GM23338 (cell line): ENCODE measurements around the gene ANKRD11.
"Not testable (repeated sequence)": the region's sequence is repeated elsewhere in the genome, so short reads cannot be mapped to it uniquely, and the experiment has no call there.

ENCODE experiments used
- CREB1 ChIP-seq: fragments of 250-450 bp; sonication (Bioruptor Pico); IDR thresholded peaks from 2 replicates; pipeline ENCODE4 v1.5.0; 2020; ENCODE audit warnings: low read depth, mild to moderate bottlenecking, moderate library complexity
- EZH2 ChIP-seq: fragments of 200-600 bp; sonication (generic); IDR thresholded peaks from one replicate; pipeline ENCODE4 v1.8.0; 2017; ENCODE audit warnings: antibody characterized with exemption, mild to moderate bottlenecking, low read depth; ENCODE audit not compliant: unreplicated experiment
- EZH2phosphoT487 ChIP-seq: fragments of 200-600 bp; sonication (generic); IDR thresholded peaks from one replicate; pipeline ENCODE4 v1.8.1; 2018; ENCODE audit warnings: antibody characterized with exemption; ENCODE audit not compliant: unreplicated experiment
- POLR2AphosphoS5 ChIP-seq: IDR thresholded peaks from 2 replicates; pipeline ENCODE4 v1.6.1; 2016; ENCODE audit warnings: antibody characterized with exemption, low read depth
- STAT1 ChIP-seq: IDR thresholded peaks from one replicate; pipeline ENCODE4 v1.6.1; 2016; ENCODE audit warnings: antibody characterized with exemption; ENCODE audit not compliant: unreplicated experiment
- TF ChIP-seq, protein P1 (sequence below), 2 experiments: fragments of 200-600 bp in 1 of 2; sonication (generic) in 1 of 2; conservative IDR thresholded peaks; 2 replicates each; pipeline versions ENCODE4 v1.5.1 to v1.6.1; 2016 to 2017; ENCODE audit warnings: antibody characterized with exemption in 2 of 2, low read depth in 2 of 2, mild to moderate bottlenecking in 2 of 2, moderate library complexity in 1 of 2
- TF ChIP-seq, protein P2 (sequence below): IDR thresholded peaks from one replicate; pipeline ENCODE4 v1.6.1; 2018; ENCODE audit warnings: antibody characterized with exemption; ENCODE audit not compliant: unreplicated experiment
- TF ChIP-seq, protein P3 (sequence below): IDR thresholded peaks from 2 replicates; pipeline ENCODE4 v1.6.1; 2016; ENCODE audit warnings: antibody characterized with exemption

DNA sequence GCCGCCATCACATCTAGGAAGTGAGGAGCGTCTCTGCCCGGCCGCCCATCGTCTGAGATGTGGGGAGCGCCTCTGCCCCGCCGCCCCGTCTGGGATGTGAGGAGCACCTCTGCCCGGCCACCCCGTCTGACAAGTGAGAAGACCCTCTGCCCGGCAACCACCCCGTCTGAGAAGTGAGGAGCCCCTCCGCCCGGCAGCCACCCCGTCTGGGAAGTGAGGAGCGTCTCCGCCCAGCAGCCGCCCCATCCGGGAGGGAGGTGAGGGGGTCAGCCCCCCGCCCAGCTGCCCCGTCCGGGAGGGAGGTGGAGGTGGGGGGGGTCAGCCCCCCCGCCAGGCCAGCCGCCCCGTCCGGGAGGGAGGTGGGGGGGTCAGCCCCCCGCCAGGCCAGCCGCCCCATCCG is 27.7 kb downstream of the ANKRD11 start:
- TF ChIP-seq, protein P1, sequence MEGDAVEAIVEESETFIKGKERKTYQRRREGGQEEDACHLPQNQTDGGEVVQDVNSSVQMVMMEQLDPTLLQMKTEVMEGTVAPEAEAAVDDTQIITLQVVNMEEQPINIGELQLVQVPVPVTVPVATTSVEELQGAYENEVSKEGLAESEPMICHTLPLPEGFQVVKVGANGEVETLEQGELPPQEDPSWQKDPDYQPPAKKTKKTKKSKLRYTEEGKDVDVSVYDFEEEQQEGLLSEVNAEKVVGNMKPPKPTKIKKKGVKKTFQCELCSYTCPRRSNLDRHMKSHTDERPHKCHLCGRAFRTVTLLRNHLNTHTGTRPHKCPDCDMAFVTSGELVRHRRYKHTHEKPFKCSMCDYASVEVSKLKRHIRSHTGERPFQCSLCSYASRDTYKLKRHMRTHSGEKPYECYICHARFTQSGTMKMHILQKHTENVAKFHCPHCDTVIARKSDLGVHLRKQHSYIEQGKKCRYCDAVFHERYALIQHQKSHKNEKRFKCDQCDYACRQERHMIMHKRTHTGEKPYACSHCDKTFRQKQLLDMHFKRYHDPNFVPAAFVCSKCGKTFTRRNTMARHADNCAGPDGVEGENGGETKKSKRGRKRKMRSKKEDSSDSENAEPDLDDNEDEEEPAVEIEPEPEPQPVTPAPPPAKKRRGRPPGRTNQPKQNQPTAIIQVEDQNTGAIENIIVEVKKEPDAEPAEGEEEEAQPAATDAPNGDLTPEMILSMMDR (conservative IDR thresholded peaks at IDR 0.05; ENCODE audit: low read depth in 2 of 2) = not testable (repeated sequence)
- TF ChIP-seq, protein P2, sequence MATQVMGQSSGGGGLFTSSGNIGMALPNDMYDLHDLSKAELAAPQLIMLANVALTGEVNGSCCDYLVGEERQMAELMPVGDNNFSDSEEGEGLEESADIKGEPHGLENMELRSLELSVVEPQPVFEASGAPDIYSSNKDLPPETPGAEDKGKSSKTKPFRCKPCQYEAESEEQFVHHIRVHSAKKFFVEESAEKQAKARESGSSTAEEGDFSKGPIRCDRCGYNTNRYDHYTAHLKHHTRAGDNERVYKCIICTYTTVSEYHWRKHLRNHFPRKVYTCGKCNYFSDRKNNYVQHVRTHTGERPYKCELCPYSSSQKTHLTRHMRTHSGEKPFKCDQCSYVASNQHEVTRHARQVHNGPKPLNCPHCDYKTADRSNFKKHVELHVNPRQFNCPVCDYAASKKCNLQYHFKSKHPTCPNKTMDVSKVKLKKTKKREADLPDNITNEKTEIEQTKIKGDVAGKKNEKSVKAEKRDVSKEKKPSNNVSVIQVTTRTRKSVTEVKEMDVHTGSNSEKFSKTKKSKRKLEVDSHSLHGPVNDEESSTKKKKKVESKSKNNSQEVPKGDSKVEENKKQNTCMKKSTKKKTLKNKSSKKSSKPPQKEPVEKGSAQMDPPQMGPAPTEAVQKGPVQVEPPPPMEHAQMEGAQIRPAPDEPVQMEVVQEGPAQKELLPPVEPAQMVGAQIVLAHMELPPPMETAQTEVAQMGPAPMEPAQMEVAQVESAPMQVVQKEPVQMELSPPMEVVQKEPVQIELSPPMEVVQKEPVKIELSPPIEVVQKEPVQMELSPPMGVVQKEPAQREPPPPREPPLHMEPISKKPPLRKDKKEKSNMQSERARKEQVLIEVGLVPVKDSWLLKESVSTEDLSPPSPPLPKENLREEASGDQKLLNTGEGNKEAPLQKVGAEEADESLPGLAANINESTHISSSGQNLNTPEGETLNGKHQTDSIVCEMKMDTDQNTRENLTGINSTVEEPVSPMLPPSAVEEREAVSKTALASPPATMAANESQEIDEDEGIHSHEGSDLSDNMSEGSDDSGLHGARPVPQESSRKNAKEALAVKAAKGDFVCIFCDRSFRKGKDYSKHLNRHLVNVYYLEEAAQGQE = not testable (repeated sequence)
- not testable (repeated sequence) for TF ChIP-seq POLR2AphosphoS5; EZH2phosphoT487; CREB1 (CRISPR knock-in tag); STAT1; EZH2
- TF ChIP-seq, protein P3, sequence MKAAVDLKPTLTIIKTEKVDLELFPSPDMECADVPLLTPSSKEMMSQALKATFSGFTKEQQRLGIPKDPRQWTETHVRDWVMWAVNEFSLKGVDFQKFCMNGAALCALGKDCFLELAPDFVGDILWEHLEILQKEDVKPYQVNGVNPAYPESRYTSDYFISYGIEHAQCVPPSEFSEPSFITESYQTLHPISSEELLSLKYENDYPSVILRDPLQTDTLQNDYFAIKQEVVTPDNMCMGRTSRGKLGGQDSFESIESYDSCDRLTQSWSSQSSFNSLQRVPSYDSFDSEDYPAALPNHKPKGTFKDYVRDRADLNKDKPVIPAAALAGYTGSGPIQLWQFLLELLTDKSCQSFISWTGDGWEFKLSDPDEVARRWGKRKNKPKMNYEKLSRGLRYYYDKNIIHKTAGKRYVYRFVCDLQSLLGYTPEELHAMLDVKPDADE = not testable (repeated sequence)
